Karpas-422 (cell line): Measurements from ENCODE around the gene ANKRD13B. TPM values are rescaled to one million over a fixed set of nuclear protein-coding genes. Genes with fewer than 3 reads are reported as not detected.

ENCODE experiments used
- DNase-seq: peaks from one replicate; pipeline ENCODE4 v3.0.0-alpha.2; 2015
- H2AFZ ChIP-seq: fragments of 200-600 bp; sonication (generic); 2 replicates; pipeline ENCODE4 v1.6.1; 2014; ENCODE audit warnings: antibody characterized with exemption, low read length, mixed read lengths
- H3K27ac ChIP-seq: fragments of 200-600 bp; sonication (generic); 2 replicates; pipeline ENCODE4 v1.5.1; 2014; ENCODE audit warnings: mild to moderate bottlenecking, low read length, moderate library complexity
- H3K27me3 ChIP-seq: fragments of 200-600 bp; sonication (generic); 2 replicates; pipeline ENCODE4 v1.6.1; 2014; ENCODE audit warnings: low read length, mixed read lengths
- H3K36me3 ChIP-seq: fragments of 200-600 bp; sonication (generic); 2 replicates; pipeline ENCODE4 v1.6.1; 2014; ENCODE audit warnings: low read length, mixed read lengths; ENCODE audit not compliant: insufficient read depth
- H3K4me1 ChIP-seq: fragments of 200-600 bp; sonication (generic); 2 replicates; pipeline ENCODE4 v1.6.1; 2014; ENCODE audit warnings: mild to moderate bottlenecking, low read length, mixed read lengths
- H3K4me2 ChIP-seq: fragments of 200-600 bp; sonication (generic); 2 replicates; pipeline ENCODE4 v1.6.1; 2014; ENCODE audit warnings: low read length, low read depth, mild to moderate bottlenecking; ENCODE audit not compliant: poor library complexity, severe bottlenecking
- H3K4me3 ChIP-seq: fragments of 200-600 bp; sonication (generic); 2 replicates; pipeline ENCODE4 v1.5.1; 2014; ENCODE audit warnings: mild to moderate bottlenecking, antibody characterized with exemption, low read length, mixed read lengths
- H3K79me2 ChIP-seq: fragments of 200-600 bp; sonication (generic); 2 replicates; pipeline ENCODE4 v1.6.1; 2014; ENCODE audit warnings: mild to moderate bottlenecking, low read length, mixed read lengths
- H3K9ac ChIP-seq: fragments of 200-600 bp; sonication (generic); 2 replicates; pipeline ENCODE4 v1.6.0; 2014; ENCODE audit warnings: low read length
- H3K9me2 ChIP-seq: fragments of 200-600 bp; sonication (generic), shearing (Covaris generic); replicated peaks from 2 replicates; pipeline ENCODE4 v1.6.0; 2014; ENCODE audit warnings: mild to moderate bottlenecking, low read length, moderate library complexity; ENCODE audit not compliant: insufficient read depth
- H3K9me3 ChIP-seq: fragments of 300-700, 200-600 bp; sonication (generic); 2 replicates; pipeline ENCODE4 v1.6.1; 2014; ENCODE audit warnings: low read length, mixed read lengths
- H4K20me1 ChIP-seq: fragments of 200-600 bp; sonication (generic); 2 replicates; pipeline ENCODE4 v1.6.1; 2014; ENCODE audit warnings: mild to moderate bottlenecking, antibody characterized with exemption, low read length, low read depth; ENCODE audit not compliant: insufficient read depth
- total RNA-seq: library from RNA; depleted of rRNA; stranded (reverse); fragments of >200 nt; shearing (Covaris generic); gene quantifications from 2 replicates; pipeline ENCODE4 v1.2.3, GENCODE V29; 2014; ENCODE audit warnings: low replicate concordance

ANKRD13B gene
- total RNA-seq, 1 experiment from 2014 or later, result 3.5 TPM

DNA sequence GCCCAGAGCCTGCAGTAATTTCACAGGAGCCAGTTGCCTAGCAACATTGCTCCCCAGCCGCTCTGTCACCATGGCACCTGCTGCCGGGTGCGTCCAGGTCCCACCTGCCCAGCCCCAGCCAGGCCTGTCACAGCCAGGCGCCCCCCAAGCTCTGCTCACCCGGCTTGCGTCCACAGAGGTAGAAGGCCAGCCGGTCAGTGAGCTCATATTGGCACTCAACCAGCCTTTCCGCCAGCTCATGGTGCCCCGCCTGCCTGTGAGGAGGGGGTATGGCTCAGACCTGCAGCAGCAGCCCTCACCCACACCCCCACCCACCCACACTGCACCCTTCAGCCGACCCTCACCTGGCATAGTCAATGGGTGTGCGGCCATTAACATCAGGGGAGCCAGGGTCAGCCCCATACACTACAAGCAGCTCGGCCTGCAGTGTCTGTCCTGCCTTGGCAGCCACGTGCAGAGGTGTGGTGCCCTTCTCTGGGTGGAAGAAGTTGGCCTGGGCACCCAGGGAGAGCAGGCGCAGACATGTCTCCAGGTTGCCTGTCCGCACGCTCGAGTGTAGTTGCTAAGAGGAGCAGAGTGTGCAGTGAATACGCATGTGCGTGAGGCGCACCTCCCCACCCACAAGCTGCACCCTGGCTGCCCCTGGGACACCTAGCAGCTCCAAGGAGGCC lies 11.2 kb upstream of the ANKRD13B start:
- H3K36me3 ChIP-seq, result peaks cover 31% of the 10 kb centered on the region
- H3K4me2 ChIP-seq, result no peak overlapping the region
- no peak overlapping the region for H3K27ac ChIP-seq
- H3K9me3 ChIP-seq, result no peaks in the 10 kb centered on the region; the same call in 1 of the 2 replicates
- H3K9me2 ChIP-seq, result no peaks in the 10 kb centered on the region
- H3K27me3 ChIP-seq, result no peaks in the 10 kb centered on the region
- H4K20me1 ChIP-seq, result no peaks in the 10 kb centered on the region
- H3K9ac ChIP-seq, result no peak overlapping the region
- H3K79me2 ChIP-seq, result peaks cover 49% of the 10 kb centered on the region
- no peak overlapping the region for H3K4me3 ChIP-seq
- H3K4me1 ChIP-seq, result peaks cover 35% of the 10 kb centered on the region
- H2AFZ ChIP-seq, result no peak overlapping the region
- no peak for DNase-seq

DNA sequence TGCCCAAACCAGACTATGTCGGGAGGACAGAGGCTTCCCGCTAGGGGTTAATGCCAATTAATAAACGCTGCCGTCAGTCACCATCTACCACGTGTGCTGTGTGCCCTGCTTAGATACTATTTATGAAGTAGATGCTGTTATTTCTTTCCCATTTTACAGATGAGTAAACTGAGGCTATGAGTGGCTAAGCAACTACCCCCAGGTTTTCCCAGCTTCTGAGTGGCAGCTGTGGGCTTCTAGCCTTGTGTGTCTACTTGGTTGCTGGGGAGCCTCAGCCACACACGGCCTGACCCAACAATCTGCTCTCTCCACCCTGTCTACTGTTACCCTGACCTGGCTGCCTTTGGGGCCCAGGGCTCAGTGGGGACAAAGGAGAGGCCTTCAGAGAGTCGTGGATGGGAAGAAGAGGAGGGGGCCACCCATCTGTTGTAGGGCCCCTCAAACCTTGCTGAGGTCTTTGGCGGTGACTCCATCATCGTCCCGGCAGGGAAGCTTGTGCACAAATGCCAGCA lies 10.6 kb upstream of the ANKRD13B start:
- Histone ChIP-seq H4K20me1 (no peaks in the 10 kb centered on the region), H2AFZ (no peak overlapping the region), H3K9me2 (no peaks in the 10 kb centered on the region), H3K79me2 (peaks cover 55% of the 10 kb centered on the region), H3K27ac (no peak overlapping the region), H3K9ac (no peak overlapping the region), H3K4me2 (no peak overlapping the region), H3K36me3 (peaks cover 31% of the 10 kb centered on the region), H3K9me3 (no peaks in the 10 kb centered on the region; the same call in 1 of the 2 replicates), H3K27me3 (no peaks in the 10 kb centered on the region), H3K4me3 (no peak overlapping the region), H3K4me1 (peaks cover 41% of the 10 kb centered on the region)
- DNase-seq, result no peak

DNA sequence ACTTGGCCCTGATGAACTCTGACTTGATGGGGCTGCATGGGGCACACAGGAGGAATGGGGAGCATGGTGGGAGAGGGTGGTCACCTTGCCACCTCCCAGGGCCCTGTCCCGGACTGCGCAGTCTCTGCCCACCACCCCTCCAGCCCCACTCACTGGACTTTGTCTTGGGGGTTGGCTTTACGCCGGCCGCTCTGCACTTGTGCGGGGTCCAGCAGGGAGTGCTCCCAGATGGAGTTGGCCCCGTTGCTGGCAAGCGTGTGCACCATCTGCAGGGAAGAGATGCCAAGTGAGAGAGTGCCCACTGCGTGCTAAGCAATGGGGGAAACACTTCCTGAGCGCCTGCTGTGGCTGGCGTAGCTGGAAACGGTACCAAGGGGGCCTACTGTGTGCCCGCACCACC lies 10.2 kb upstream of the ANKRD13B start:
- H3K27ac ChIP-seq, result no peak overlapping the region
- H3K9me2 ChIP-seq, result no peaks in the 10 kb centered on the region
- H3K36me3 ChIP-seq, result peaks cover 31% of the 10 kb centered on the region
- peaks cover 60% of the 10 kb centered on the region for H3K79me2 ChIP-seq
- no peak overlapping the region for H3K4me3 ChIP-seq
- H4K20me1 ChIP-seq, result peaks cover under 1% of the 10 kb centered on the region; the same call in 1 of the 2 replicates
- no peak overlapping the region for H3K4me2 ChIP-seq
- no peak for DNase-seq
- no peak overlapping the region for H3K9ac ChIP-seq
- H3K27me3 ChIP-seq, result no peaks in the 10 kb centered on the region
- peaks cover 45% of the 10 kb centered on the region for H3K4me1 ChIP-seq
- H3K9me3 ChIP-seq, result no peaks in the 10 kb centered on the region; the same call in 1 of the 2 replicates
- H2AFZ ChIP-seq, result no peak overlapping the region

DNA sequence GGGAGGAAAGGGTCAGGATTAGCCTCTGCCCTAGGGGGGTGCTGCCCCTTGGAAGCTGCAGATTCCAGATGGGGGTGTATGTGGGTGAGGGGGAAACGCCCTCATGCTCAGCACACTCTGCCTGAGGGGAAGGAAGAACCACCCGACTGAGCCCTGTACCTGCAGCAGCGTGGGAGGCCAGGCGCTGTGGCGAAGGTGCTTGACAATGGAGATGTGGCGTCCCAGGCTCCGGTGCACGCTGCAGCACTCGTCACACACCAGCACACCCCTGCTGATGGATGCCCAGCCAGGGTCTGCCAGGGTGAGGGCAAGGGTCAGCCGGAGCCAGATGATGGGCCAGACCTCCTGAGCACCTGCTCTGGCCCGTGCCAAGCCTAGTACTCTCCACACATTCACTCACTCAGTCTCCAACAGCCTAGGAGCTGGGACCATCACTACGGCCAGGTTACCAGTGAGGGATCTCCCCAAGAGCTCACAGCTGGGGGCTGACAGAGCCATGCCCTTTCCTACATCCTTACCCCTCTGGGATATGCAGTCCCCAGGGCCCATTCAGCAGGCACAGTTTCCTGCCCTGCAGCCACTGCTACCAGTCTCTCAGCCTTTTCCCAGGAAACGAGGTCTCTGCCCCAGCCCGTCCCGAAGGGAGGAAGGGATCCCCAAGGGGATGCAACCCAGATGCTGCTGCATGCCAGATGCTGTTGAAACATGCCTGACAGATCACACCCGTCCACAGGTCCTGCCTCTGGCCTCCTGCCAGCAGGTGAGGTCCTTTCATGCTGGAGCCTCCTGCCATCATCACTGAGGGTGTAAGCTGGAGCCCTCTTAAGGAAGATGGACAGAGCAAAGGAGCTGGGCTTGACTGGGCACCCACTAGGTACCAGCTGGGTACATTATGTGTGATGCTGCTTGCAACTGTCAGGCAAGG lies 9.3 kb upstream of the ANKRD13B start:
- Histone ChIP-seq H3K9me2 (no peaks in the 10 kb centered on the region), H3K4me3 (no peak overlapping the region), H3K79me2 (peaks cover 68% of the 10 kb centered on the region), H3K9me3 (no peaks in the 10 kb centered on the region; the same call in 1 of the 2 replicates), H3K36me3 (peaks cover 28% of the 10 kb centered on the region), H3K4me1 (peaks cover 49% of the 10 kb centered on the region), H4K20me1 (peaks cover 9% of the 10 kb centered on the region; the same call in 1 of the 2 replicates), H3K27me3 (no peaks in the 10 kb centered on the region), H3K27ac (no peak overlapping the region), H3K4me2 (no peak overlapping the region), H3K9ac (no peak overlapping the region), H2AFZ (no peak overlapping the region)
- DNase-seq, result no peak

GRCh38 chr17:29584452-29585079 lies 8.4 kb upstream of the ANKRD13B start:
- peaks cover 28% of the 10 kb centered on the region for H3K36me3 ChIP-seq
- no peaks in the 10 kb centered on the region for H3K27me3 ChIP-seq
- no peak overlapping the region for H3K4me2 ChIP-seq
- H2AFZ ChIP-seq, result no peak overlapping the region
- H3K9me3 ChIP-seq, result no peaks in the 10 kb centered on the region; the same call in 1 of the 2 replicates
- H3K4me3 ChIP-seq, result no peak overlapping the region
- peaks cover 49% of the 10 kb centered on the region for H3K4me1 ChIP-seq
- peaks cover 11% of the 10 kb centered on the region; the same call in 1 of the 2 replicates for H4K20me1 ChIP-seq
- H3K9ac ChIP-seq, result no peak overlapping the region
- no peak overlapping the region; the same call in 1 of the 2 replicates for H3K27ac ChIP-seq
- no peaks in the 10 kb centered on the region for H3K9me2 ChIP-seq
- H3K79me2 ChIP-seq, result peaks cover 72% of the 10 kb centered on the region
- DNase-seq, result no peak

DNA sequence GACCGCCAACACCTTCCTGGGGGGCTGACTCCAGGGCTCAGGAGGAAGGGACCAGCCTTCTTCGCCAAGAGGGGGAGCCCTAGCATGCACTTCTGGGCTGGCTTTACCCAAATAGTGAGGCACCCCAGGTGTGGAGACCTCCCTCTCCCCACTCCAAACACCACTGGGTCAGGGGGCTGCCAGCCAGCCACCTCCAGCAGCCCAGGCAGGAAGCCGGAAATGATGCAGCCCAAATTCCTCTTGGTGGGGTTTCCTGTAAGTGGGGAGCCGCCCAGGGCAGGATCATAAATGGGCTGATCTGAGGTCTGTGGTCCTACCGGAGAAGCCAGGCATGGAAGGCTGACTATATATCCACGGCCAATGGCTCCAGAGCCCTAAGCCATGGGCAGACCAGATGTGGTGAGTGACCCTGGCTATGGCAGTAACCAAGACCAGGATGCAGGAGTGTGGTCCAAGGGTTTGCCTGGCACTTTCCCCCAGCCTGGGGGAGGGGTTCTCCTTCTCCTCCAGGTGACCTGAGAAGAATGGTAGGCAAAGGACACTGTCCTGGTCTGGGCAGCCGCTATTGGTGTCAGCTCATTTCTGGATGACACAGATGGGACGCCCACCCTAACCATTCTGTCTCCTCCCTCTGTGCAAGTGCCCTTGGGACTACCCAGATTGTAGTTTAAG lies 7.7 kb upstream of the ANKRD13B start:
- Histone ChIP-seq H4K20me1 (peaks cover 11% of the 10 kb centered on the region; the same call in 1 of the 2 replicates), H2AFZ (no peak overlapping the region), H3K4me2 (no peak overlapping the region), H3K27me3 (no peaks in the 10 kb centered on the region), H3K79me2 (peaks cover 67% of the 10 kb centered on the region), H3K36me3 (peaks cover 28% of the 10 kb centered on the region), H3K9me3 (no peaks in the 10 kb centered on the region; the same call in 1 of the 2 replicates), H3K9me2 (no peaks in the 10 kb centered on the region), H3K27ac (no peak overlapping the region; the same call in 1 of the 2 replicates), H3K9ac (no peak overlapping the region), H3K4me1 (peaks cover 55% of the 10 kb centered on the region), H3K4me3 (no peak overlapping the region)
- DNase-seq, result peak; percentile 58

GRCh38 chr17:29586676-29587469 lies 6.1 kb upstream of the ANKRD13B start:
- peak overlapping the region; percentile 99; the same call in 1 of the 2 replicates for H3K4me3 ChIP-seq
- no peaks in the 10 kb centered on the region; the same call in 1 of the 2 replicates for H3K9me3 ChIP-seq
- H3K4me1 ChIP-seq, result peaks cover 57% of the 10 kb centered on the region
- H3K9me2 ChIP-seq, result no peaks in the 10 kb centered on the region
- H3K27ac ChIP-seq, result no peak overlapping the region; the same call in 1 of the 2 replicates
- H3K79me2 ChIP-seq, result peaks cover 67% of the 10 kb centered on the region
- H3K9ac ChIP-seq, result peak overlapping the region; percentile 95
- no peak for DNase-seq
- H4K20me1 ChIP-seq, result peaks cover 11% of the 10 kb centered on the region; the same call in 1 of the 2 replicates
- no peaks in the 10 kb centered on the region for H3K27me3 ChIP-seq
- H3K4me2 ChIP-seq, result peak overlapping the region; percentile 88
- H2AFZ ChIP-seq, result no peak overlapping the region
- peaks cover 21% of the 10 kb centered on the region for H3K36me3 ChIP-seq
